Central memory CD4-positive, alpha-beta T cell (primary cell): Measurements from ENCODE around the gene FOXO3.
A peak's percentile ranks its signal among the peaks of the same experiment; 100 is the strongest.

ENCODE experiments used
- DNase-seq: peaks from one replicate; pipeline ENCODE4 v3.0.0; 2022

The FOXO3 gene

DNA sequence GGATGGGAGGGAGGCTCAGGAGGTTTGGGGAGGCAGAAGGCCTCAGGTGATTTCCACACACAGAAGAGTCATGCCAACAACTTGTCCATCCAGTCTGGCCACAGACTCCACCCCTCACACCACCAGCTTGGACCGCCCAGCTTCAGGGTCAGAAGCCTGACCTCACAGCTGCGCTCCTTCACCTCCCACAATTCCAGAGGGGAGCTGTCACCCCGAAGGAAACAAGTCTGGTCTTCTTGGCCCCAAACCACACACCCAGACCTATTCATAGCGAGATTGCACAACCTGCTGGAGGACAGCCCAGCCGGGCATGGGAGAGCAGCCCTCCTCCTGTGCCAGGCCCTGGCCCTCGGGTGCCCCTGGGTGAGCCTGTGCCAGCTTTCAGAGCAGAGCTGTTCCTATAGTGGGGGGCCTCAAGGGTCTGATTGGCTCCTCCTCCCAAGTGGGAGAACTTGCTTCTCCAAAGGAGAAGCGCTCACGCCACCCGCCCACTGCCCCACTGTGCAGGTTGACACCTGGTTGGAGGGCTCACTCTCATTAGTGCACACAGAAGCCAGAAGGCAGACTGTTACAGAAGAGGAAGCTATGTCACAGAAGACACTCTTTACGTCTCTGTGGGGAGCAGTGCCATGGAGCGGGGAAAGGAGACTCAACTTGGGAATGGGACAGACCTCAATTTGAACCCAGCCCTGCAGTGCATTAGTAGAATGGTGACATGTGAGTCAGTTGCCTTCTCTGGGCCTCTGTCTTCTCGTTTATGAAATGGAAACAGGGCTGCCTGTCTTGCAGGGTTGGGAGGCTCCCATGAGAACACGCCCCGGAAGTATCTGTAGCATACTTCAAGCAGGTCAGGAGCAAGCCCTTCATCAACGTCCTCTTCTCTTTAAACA is 128.8 kb downstream of the FOXO3 start:
- DNase-seq: no peak

GRCh38 chr6:108690326-108691049 is 129.8 kb downstream of the FOXO3 start:
- DNase-seq: no peak

- no peak for DNase-seq
Measured at GRCh38 chr6:108693430-108694154, 132.9 kb downstream of the FOXO3 start.

- no peak for DNase-seq
Measured at GRCh38 chr6:108694816-108695215, 134.1 kb downstream of the FOXO3 start.

GRCh38 chr6:108697561-108698161 is 136.9 kb downstream of the FOXO3 start:
- no peak for DNase-seq

GRCh38 chr6:108698593-108699289 is 138.0 kb downstream of the FOXO3 start:
- DNase-seq: no peak

DNA sequence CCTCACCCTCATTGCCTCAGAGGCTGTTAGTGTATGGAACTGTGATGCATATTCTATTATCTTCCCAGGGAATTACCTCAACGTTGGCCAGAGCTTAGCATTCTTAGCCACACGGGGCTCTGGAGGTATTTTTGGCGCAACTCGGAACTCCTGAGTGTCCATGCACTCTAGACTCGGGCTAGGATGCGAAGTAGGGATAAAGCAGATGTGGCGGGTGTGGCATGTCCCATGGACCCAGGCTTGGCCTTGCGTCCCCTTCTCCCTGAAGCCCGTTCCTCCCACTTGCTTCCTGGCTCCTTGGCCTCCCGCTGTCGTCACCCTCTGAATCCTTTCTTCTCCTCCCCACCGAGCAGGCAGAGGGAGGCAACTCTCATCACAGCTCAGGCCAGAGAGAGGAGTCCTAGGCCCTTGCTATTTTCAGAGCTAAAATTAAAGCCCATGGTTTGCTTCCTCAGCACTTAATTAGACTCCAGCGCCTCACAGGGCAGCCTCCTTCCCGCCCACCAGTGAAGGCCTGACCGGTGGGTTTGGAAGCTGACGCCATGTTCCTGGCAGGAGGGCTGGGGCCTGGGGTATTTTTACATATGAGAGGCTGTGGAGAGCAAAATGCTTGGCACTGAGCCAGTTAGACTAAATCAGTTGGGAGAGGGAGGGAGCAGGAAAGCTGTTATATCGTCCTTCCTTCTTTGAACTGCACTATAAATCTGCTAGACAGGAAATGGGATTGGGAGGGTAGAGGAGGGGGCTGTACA is 138.7 kb downstream of the FOXO3 start:
- DNase-seq: no peak

- no peak for DNase-seq
Measured at GRCh38 chr6:108702106-108702851, 141.6 kb downstream of the FOXO3 start.

DNA sequence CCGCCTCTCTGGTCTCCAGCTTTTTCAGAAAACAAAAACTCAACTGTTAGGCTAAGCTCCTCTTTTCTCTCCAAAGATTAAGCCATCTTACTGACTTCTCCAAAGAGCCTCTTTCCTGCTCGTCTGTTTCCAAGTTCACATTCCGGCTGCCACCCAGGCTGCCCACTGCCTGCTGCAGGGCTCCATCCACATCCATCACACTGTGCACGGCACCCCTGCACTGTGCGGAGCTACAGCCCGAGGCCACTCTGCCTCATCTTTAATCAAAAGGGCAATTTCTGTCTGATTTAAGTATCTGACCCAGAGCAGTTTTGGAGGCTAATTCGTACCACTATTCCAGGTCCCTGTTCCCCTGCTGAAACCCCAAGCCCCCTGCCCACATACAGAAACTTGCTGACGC is 145.9 kb downstream of the FOXO3 start:
- no peak for DNase-seq

GRCh38 chr6:108707328-108707976 is 146.7 kb downstream of the FOXO3 start:
- no peak for DNase-seq

DNA sequence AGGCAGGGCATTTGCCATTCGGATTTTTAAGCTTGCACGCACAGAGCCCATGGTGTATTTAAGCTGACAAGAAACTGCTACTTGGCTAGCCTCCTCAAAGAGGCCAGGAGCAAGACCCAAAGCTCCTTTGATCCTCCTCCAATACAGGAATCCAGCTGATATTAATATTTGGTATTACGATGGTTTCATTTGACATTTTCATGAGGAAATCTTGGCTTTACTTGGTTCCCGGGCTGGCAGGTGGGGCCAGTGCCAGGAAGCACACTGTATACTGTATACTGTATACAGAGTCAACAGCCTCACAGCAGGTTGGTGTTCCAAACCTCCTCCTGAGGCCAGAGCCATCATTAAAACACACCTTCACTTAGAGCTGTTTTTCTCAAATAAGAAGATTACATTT is 149.3 kb downstream of the FOXO3 start:
- DNase-seq: no peak

GRCh38 chr6:108710551-108710950 is 149.8 kb downstream of the FOXO3 start:
- no peak for DNase-seq

- DNase-seq: no peak
Measured at GRCh38 chr6:108711071-108711470, 150.4 kb downstream of the FOXO3 start.

- DNase-seq: no peak
Measured at GRCh38 chr6:108711826-108712225, 151.1 kb downstream of the FOXO3 start.

GRCh38 chr6:108712946-108713345 is 152.2 kb downstream of the FOXO3 start:
- DNase-seq: no peak

GRCh38 chr6:108714101-108714765 is 153.5 kb downstream of the FOXO3 start:
- peak; percentile 7 for DNase-seq

DNA sequence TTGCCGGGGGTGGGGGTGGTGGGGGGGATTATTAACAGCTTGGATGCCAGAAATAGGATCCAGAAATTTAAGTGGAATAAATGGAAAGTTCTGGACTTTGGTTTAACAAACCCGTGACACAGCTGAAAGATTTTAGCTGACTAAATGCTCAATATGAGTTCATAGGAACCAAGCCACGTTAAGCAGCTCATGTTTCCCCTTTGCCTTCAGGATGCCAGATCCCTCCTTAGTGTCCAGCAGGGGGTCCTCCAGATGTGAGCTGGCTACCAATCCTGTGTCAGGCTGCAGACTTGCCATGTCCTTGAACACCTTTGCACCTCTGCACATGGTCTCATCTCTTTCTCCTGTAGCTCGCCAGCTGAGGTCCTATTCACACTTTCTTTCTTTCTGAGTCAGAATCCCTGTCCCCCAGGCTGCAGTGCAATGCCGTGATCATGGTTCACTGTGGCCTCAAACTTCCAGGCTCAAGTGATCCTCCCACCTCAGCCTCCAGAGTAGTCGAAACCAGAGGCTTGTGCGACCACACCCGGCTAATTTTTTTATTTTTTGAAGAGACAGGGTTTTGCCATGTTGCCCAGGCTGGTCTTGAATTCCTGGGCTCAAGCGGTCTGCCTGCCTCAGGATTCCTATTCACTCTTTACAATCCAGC is 154.2 kb downstream of the FOXO3 start:
- no peak for DNase-seq

DNA sequence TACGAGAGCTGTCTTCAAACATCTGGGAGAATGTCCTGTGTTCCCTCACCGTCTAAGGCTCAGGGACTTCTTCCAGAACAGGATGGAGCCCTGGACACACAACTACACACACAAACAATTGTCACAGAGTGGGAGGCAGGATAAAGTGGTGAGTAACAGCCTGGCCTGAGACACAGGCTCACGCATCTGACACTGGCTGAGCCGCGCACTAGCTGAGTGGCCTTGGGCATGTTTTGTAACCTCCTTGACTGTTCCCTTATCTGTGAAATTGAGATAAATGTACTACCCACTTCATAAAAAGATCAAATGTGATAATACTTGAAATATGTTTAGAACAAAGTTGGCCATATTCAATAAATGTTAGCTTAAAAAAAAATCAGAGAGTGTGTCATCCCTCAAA is 155.1 kb downstream of the FOXO3 start:
- no peak for DNase-seq
